GM12878 (cell line): ENCODE results near the gene SFPQ.

Experiments used
- BHLHE40 ChIP-seq, 2 experiments: fragments of 450-650 bp in 1 of 2; IDR thresholded peaks; 2 replicates each; pipeline ENCODE4 v1.6.1; 2011 to 2017; ENCODE audit warnings: low read depth in 2 of 2, borderline replicate concordance in 1 of 2, improper control_type of control experiment in 1 of 2, low read length in 1 of 2, mild to moderate bottlenecking in 1 of 2
- CTCF ChIP-seq, 3 experiments: IDR thresholded peaks in 2 of 3; conservative IDR thresholded peaks in 1 of 3; 2 replicates each; pipeline ENCODE4 v1.5.1; 2011; ENCODE audit warnings: low read depth in 3 of 3, low read length in 3 of 3, mild to moderate bottlenecking in 3 of 3, control low read depth in 2 of 3, moderate library complexity in 2 of 3, inconsistent platforms in 1 of 3, mixed read lengths in 1 of 3; ENCODE audit not compliant: control insufficient read depth in 2 of 3, insufficient read depth in 1 of 3; ENCODE audit errors: extremely low read depth in 1 of 3
- POLR2A ChIP-seq: IDR thresholded peaks from 2 replicates; pipeline ENCODE4 v1.6.1; 2011; ENCODE audit warnings: low read depth, mild to moderate bottlenecking, low read length
- RFX5 ChIP-seq: IDR thresholded peaks from 2 replicates; pipeline ENCODE4 v1.6.1; 2011; ENCODE audit warnings: low read depth, low read length, improper control_type of control experiment
- ZBTB4 ChIP-seq: fragments of 450-650 bp; formaldehyde crosslinking; IDR thresholded peaks from 2 replicates; pipeline ENCODE4 v1.4.0; 2022; ENCODE audit warnings: mild to moderate bottlenecking, moderate library complexity
- ZNF217 ChIP-seq: fragments of 450-650 bp; IDR thresholded peaks from 2 replicates; pipeline ENCODE4 v1.6.1; 2017; ENCODE audit warnings: antibody characterized with exemption, mild to moderate bottlenecking
- TF ChIP-seq, protein P1 (sequence below): IDR thresholded peaks from 2 replicates; pipeline ENCODE4 v1.6.1; 2012; ENCODE audit warnings: low read length, inconsistent platforms

- TF ChIP-seq, protein P1, sequence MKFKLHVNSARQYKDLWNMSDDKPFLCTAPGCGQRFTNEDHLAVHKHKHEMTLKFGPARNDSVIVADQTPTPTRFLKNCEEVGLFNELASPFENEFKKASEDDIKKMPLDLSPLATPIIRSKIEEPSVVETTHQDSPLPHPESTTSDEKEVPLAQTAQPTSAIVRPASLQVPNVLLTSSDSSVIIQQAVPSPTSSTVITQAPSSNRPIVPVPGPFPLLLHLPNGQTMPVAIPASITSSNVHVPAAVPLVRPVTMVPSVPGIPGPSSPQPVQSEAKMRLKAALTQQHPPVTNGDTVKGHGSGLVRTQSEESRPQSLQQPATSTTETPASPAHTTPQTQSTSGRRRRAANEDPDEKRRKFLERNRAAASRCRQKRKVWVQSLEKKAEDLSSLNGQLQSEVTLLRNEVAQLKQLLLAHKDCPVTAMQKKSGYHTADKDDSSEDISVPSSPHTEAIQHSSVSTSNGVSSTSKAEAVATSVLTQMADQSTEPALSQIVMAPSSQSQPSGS, result no peak
- TF ChIP-seq CTCF (IDR thresholded peaks at IDR 0.05 in 2 of 3, conservative IDR thresholded peaks at IDR 0.05 in 1 of 3; ENCODE audit: control insufficient read depth in 2 of 3, extremely low read depth in 1 of 3, insufficient read depth in 1 of 3, low read depth in 3 of 3, low read length in 3 of 3), result no peak
- peak; percentile 54 for TF ChIP-seq POLR2A
- TF ChIP-seq ZBTB4 (CRISPR knock-in tag), result no peak
- no peak for TF ChIP-seq BHLHE40 (IDR thresholded peaks at IDR 0.05; ENCODE audit: borderline replicate concordance in 1 of 2, low read depth in 2 of 2, low read length in 1 of 2)
- TF ChIP-seq RFX5, result no peak
- no peak for TF ChIP-seq ZNF217
Observed at GRCh38 chr1:35190784-35191183, 2.2 kb downstream of the SFPQ start.
